NCI-H128 (cell line): ENCODE results near the gene SMCR8.
"Not testable (repeated sequence)": the region's sequence is repeated elsewhere in the genome, so short reads cannot be mapped to it uniquely, and the experiment has no call there.

Experiments used
- DNase-seq: peaks from one replicate; lab custom pipeline; 2025; ENCODE audit not compliant: unreplicated experiment; lab: John Stamatoyannopoulos, UW

Gene SMCR8

GRCh38 chr17:18361837-18362697 lies 47.0 kb downstream of the SMCR8 start:
- no peak for DNase-seq

DNA sequence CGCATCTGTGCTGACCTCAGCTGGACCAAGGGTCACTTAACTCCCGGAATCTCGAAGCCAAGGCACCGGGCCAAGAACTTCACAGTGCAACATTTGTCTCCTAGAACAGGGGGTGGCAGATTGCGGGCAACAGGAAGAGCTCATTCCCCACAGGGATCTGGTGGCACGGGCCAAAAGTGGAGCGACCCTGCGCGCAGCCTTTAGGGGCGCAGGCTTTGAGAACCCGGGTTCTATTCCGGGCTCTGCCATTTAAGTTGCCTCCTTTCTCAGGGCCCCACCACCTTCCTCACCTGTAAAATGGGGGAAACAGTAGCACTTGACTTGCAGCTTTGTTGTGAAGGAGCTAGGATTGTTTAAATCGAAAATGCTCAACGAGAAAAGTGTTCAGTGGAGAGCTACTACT lies 47.6 kb downstream of the SMCR8 start:
- DNase-seq: no peak

- peak; percentile 80 for DNase-seq
Measured at GRCh38 chr17:18363101-18364049, 48.3 kb downstream of the SMCR8 start, which contains the start of gene SHMT1. Gene SHMT1, minus strand, starts transcription at chr17:18363550. Its CDS starts 7,569 bp downstream, at chr17:18355981.

DNA sequence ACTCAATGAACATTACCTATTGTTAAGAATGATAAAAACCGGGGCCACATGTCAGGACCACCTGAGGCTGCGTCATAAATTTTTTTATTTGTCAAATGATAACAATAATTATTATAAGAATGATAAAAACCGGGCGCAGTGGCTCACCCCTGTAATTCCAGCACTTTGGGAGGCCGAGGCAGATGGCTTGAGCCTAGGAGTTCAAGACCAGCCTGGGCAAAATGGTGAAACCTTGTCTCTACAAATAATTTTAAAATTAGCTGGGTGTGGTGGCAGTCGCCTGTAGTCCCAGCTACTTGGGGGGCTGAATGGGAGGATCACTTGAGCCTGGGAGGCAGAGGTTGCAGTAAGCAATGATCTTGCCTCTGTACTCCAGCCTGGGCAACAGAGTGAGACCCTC lies 49.1 kb downstream of the SMCR8 start:
- no peak for DNase-seq

DNA sequence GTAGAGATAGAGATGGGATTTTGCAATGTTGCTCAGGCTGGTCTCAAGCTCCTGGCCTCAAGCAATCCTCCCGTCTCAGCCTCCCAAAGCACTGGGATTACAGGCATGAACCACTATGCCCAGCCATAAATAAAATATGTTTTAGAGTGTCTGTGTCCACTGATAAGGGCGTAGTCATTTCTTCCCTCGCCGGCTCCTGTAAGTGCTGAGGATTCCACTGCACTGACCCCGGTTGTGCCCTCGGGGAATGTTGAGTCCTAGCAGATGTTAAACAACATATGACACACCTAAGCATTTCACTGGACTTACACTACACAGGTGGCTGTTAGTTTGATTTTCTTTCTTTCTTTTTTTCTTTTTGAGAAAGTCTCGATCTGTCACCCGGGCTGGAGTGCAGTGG lies 53.9 kb downstream of the SMCR8 start:
- no peak for DNase-seq

GRCh38 chr17:18370761-18371160 lies 55.7 kb downstream of the SMCR8 start:
- no peak for DNase-seq

DNA sequence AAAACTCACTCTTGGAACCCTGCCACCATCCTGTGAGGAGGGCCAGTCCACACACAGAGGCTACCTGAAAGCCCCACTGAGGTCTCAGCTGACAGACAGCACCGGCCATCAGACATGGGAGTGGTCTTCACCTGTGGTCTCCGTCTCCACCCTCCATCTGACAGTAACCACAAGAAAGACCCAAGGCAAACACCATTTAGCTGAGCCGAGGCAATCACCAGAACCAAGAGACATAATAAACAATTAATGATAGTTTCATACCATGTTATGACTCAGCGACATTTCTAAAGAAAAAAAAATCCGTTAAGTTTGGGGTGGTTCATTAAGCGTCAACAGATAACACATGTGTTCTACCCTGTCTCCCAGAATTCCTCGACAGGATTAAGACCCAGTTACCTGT lies 56.4 kb downstream of the SMCR8 start:
- DNase-seq: no peak

GRCh38 chr17:18373181-18373580 lies 58.1 kb downstream of the SMCR8 start:
- not testable (repeated sequence) for DNase-seq

GRCh38 chr17:18374216-18374615 lies 59.1 kb downstream of the SMCR8 start:
- no peak for DNase-seq
